HG02610 (cell line): ENCODE measurements around the gene TRMT1.

ENCODE experiments used
- ATAC-seq: cut with Tn5 transposase; IDR thresholded peaks from one replicate; pipeline ENCODE4 v1.9.1; 2021; ENCODE audit warnings: mild to moderate bottlenecking, moderate library complexity; ENCODE audit not compliant: unreplicated experiment

TRMT1 gene

GRCh38 chr19:13092606-13093235 is 23.8 kb downstream of the TRMT1 start:
- ATAC-seq = no peak

GRCh38 chr19:13092158-13092543 is 24.4 kb downstream of the TRMT1 start:
- no peak for ATAC-seq

GRCh38 chr19:13091400-13092157 is 25.0 kb downstream of the TRMT1 start:
- ATAC-seq = no peak

GRCh38 chr19:13090511-13091231 is 25.9 kb downstream of the TRMT1 start:
- no peak for ATAC-seq

- ATAC-seq = no peak
Measured at GRCh38 chr19:13089857-13090507, 26.6 kb downstream of the TRMT1 start.

GRCh38 chr19:13089139-13089856 is 27.2 kb downstream of the TRMT1 start:
- no peak for ATAC-seq

GRCh38 chr19:13087795-13088537 is 28.6 kb downstream of the TRMT1 start:
- no peak for ATAC-seq

GRCh38 chr19:13087295-13087694 is 29.2 kb downstream of the TRMT1 start:
- no peak for ATAC-seq

- no peak for ATAC-seq
Measured at GRCh38 chr19:13086341-13086740, 30.2 kb downstream of the TRMT1 start.

- no peak for ATAC-seq
Measured at GRCh38 chr19:13085666-13086065, 30.9 kb downstream of the TRMT1 start.

GRCh38 chr19:13083627-13084026 is 32.9 kb downstream of the TRMT1 start:
- no peak for ATAC-seq

GRCh38 chr19:13083008-13083404 is 33.5 kb downstream of the TRMT1 start:
- ATAC-seq = no peak

- ATAC-seq = no peak
Measured at GRCh38 chr19:13082192-13083007, 34.1 kb downstream of the TRMT1 start.

- ATAC-seq = no peak
Measured at GRCh38 chr19:13079542-13079986, 37.0 kb downstream of the TRMT1 start.

- ATAC-seq = no peak
Measured at GRCh38 chr19:13078897-13079541, 37.5 kb downstream of the TRMT1 start.

GRCh38 chr19:13078381-13078780 is 38.2 kb downstream of the TRMT1 start:
- no peak for ATAC-seq

GRCh38 chr19:13077240-13077639 is 39.3 kb downstream of the TRMT1 start:
- ATAC-seq = no peak

- ATAC-seq = no peak
Measured at GRCh38 chr19:13076787-13077186, 39.8 kb downstream of the TRMT1 start.

GRCh38 chr19:13076320-13076719 is 40.2 kb downstream of the TRMT1 start:
- no peak for ATAC-seq
